NCI-H187 treated with DMSO at 0.1 percent for 48 hours (cell line): Measurements from ENCODE around the gene PPP2R2D.
"Not testable (repeated sequence)": the region's sequence is repeated elsewhere in the genome, so short reads cannot be mapped to it uniquely, and the experiment has no call there.

Experiments
- DNase-seq: peaks from one replicate; lab custom pipeline; 2025; lab: John Stamatoyannopoulos, UW

PPP2R2D gene

DNA sequence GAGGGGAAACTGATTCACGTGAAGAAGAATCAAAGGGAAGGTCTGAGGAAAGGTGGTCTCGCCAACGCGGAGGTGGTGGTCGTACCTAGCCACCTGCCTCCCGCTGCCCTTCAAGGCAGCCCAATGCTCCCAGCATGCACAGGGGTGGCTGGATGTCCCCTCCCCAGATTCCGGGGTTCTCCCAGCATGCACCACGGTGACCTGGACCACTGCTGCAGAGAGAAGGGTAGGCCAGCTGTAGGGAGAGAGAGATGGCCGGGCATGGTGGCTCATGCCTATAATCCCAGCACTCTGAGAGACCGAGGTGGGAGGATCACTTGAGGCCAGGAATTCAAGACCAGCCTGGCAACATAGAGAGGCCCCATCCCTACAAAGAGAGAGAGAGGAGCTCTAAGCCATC is 32.4 kb upstream of the PPP2R2D start:
- DNase-seq, result no peak

DNA sequence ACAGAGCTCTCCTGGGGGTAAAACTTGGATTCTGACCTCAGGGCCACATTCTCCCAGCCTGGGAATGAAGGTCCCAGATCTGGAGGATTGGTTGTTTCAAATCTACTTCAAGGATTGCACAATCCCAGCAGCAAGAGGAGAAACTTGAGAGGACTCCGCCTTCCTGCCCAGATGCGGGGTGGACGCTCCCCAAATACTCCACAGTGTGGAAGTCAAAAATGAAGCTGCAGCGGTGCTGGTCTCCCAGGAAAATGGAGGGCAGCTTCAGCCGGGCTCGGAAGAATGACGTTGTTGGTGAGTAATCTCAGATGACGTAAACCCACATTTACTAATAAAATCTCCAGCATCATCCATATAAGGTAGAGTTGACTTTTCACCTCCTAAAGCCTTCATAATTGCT is 31.5 kb upstream of the PPP2R2D start:
- no peak for DNase-seq

DNA sequence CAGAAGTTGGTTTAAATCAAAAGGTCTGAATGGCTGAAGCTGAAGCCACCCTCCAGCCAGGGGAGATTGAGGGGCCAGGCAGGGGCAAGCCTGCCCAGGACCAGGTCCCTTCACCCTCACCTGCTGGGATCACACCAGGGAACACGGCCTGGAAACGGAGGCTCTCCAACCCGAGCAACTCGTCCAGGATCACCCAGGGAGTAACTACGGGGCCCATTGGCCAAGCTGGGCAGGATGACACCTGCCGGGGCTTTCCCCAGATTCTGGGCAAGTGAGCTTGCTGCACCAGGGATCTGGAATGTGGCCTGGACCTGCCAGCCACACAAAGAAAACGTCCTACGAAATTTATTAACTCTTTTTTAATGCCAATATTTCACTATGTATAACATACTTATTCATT is 30.4 kb upstream of the PPP2R2D start:
- no peak for DNase-seq

DNA sequence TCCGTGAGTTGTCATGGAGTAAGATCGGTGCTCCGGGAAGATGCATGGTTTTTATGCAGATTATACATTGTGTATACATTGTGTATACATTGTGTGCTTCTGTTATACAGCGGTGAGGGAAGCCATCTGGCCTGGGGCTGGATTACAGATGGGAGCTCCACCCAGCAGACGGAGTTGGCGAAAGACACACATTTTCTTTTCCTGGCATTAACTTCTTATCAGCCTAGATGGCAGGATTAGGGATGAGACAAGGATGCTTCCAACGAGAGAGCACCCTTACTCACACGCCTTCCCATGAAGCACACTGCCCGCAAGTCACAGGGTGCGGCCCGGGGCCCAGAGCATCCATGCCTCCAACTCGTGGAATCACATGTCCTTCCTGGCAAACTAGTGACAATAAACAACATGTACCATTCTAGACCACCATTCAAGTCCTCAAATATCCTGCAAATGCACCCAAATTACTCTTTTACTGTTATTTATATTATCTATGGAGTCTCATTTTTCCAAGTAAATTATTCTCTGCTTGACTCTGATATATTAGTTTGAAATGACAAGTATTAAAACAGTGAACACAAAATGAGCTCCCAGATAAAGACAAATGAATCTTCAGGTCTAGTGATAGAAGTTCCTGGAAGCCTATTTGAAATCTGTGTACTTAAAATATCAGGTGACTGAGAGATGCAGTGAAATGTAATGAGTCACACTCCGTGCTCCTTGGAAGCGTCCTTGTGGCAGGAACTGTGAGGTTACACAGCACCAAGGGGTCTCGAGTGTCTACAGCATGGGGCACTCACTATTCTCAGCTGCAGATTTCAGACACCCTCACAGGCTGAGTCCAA is 29.8 kb upstream of the PPP2R2D start:
- no peak for DNase-seq

DNA sequence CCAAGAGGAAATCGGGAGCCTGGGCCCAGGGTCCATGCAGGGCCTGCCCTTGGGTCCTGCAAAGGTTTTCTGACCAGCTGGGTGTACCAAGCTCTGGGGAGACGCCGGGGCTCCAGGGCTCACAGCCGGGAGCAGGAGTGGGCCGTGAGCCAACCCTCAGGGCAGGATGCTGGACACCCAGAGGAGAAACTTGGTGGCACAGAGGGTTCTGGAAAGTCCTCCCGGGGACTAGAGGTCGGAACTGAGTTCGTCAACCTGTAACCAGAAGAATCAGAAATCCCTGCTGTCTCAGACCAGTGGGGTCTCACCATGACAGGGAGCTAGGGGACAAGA is 29.2 kb upstream of the PPP2R2D start:
- DNase-seq, result no peak

DNA sequence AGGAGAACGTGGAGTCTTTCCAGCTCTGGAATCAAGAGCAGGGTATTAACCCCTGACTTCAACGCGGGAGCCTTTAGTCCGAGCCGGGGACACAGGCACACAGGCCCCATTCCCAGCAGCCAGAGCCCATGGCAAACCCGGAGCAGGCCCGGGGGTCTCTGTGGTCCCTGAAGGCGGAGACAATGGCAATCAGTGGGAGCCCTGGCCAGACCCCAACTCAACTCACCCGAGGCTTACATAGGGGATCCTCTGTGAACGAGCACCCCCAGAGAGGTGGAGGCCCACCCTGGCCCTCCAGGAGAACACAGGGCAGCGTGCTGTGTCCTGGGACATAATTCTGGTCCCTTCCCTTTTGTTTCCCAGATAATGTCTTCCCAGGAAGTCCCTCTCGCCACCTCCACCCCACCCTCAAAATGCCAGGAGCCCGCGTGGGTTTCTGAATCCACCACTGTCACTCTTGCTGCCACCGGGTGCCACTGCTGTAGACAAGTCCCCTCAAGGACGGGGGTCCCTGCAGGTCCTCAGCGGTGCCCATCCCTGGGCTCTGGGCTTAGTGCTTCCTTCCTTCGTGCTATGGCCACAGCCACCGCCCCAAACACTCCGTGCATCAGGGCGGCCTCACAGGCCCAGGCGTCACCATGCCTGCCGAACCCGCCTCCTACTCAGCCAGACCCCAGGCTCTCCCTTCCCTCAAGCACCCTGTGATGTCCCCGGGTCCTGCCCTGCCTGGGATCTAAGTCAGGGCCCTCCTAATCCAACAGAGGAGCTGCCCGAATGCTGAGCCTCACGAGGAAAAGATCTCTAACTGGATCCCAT is 28.6 kb upstream of the PPP2R2D start:
- no peak for DNase-seq

DNA sequence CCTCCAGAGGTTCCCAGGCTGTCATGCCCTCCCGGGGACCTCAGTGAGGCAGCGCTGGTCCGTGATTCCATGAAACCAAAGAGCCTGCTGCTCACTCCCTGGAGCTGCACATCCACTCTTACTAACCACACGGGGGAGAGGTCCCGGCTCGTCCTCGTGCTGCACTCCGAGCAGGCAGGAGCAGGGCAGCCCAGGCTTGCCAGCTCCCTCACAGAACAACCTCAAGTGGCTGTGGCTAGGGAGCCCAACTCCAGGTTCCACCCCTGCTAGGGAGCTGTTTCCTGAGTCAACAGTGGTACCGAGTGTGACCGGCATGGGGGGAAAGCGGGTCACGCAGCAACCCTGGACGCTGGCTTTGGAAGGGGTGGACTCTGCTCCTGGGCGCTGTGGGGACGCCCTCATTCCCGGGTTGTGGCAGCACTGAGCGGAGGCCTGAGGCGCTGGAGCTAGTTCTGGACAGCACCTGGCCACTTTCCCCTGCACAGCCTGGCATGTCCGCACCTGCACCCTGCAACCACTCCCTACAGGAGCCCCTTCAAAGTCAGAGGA is 27.9 kb upstream of the PPP2R2D start:
- no peak for DNase-seq

DNA sequence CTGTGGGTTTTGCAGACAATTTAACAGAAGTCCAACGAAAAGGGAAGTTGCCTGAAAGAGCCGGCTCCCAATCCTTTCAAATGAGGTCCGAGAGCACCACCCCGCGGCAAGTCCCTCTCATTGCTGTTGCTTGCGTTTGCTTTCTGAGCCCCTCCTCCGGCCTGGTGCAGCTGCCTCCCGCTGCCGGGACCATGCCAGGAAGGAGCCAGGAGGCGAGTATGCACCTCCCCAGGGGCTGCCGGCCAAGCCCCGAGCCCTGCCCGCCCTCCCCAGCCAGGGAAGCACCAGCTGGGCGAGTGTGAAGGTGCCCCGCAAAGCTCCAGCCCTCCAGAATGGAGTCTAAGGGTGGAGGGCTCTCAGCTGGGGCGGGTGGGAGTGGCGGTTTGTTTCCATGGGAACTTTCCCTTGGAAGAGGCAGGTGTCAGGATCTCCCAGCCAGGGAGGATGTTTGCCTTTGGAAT is 25.8 kb upstream of the PPP2R2D start:
- peak; percentile 43 for DNase-seq

DNA sequence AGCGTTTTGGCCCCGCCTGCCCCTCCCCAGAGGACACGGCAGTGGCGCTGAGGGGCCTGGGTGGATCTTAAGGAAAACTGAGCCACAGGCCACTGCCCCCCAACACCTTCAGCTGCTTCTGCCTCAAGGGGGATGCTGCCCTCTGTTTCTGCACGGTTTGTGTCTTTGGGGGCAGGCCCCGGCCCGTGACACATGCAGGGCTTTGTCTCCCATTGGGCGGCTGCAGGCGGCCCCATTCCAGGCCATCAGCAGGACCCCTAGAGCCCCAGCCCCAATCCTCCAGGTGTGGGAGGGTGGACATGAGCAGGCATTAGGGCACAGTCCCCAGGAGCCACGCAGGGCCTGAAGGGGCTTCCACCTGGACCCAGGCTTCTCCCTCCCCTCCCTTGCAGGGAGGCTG is 25.3 kb upstream of the PPP2R2D start:
- no peak for DNase-seq

DNA sequence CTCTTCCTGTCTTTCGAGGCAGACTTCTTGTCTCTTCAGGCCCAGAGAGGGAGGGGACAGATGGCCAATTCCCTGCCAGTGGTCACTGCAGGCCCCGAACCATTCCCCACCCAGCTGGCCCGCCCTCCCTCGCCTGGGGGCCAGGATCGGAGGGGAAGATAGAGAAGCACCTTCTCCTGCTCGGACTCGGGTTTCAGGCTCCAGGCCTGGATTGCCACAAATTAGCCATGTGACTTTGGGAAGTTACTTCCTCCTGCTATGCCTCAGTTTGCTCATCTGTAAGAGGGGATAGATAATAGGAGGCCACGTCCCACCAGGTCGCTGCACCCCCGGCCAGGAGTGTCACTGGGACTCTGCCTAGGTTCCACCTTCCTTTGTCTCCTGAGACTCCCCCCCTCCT is 24.8 kb upstream of the PPP2R2D start:
- DNase-seq, result no peak

DNA sequence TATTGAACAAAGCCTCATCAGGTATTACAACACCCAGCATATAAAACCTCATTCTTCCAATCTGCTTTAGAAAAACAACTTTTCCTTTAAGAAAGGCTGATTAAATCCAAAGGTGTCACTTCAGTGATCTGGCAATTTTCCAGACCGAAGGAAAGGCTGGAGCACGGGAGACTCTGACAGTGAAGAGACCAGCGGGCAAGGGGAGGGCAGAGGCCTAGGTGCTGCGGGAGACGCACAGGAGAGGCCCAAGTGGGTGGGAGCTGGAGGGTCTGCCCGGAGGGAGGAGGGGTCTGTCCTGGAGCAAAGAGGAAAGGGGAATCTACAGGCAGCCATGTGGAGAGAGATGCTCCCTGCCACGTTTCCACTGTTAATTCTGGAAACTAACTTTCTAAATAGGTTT is 24.3 kb upstream of the PPP2R2D start:
- no peak for DNase-seq

DNA sequence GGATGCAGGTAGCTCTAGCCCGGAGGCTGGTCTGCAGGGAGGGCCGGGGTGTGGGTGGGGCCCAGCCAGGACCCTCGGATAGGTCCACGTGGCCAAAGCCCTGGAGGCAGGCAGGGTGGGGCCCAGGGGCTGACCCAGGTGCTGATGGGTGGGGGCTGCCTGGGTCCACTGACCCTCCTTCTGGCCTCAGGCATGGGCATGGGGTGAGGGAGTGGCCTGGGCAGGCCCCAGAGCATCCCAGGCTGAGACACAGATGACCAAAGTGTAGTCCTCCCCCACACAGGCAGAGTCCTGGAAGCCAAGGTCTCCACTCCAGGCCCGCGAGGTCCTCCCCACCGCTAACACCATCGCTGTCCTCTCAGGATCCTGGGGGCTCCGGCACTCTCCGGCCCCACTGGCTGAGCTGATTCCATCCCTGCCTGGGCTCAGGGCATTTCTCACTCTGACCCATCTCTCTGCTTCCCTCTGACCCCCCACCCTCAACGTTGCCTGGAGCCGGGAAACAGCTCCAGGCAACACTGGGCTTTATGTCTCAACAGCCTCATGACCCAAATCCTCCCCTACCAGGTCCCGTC is 20.7 kb upstream of the PPP2R2D start:
- no peak for DNase-seq

DNA sequence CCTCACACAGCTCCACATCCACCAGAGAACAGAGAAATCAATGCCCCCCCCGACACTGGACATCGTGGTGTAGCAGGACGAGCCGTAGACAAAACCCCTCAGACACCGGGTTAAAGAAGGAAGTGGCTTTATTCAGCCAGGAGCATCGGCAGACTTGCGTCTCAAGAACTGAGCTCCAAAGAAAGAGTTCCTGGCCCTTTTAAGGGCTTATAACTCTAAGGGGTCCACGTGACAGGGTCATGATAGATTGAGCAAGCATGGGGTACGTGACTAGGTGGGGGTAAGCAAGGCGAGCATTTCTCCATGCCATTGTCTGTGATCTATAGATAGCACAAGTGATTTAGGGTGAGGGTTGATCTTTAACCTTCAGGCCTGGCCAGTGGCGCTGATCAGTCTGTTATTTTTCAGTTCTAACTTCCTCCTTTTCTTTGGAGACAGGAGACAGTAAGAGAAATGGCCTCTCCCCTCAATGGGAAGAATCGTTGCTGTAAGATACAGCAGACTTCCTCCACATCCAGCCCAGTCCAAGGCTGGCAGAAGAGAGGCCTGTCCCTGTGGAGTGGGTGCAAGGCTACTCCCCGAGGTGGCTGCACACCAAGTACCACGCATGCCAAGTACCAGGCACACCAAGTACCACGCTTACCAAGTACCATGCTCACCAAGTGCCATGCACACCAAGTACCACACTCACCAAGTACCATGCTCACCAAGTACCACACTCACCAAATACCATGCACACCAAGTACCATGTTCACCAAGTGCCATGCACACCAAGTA is 19.5 kb upstream of the PPP2R2D start:
- DNase-seq, result no peak

DNA sequence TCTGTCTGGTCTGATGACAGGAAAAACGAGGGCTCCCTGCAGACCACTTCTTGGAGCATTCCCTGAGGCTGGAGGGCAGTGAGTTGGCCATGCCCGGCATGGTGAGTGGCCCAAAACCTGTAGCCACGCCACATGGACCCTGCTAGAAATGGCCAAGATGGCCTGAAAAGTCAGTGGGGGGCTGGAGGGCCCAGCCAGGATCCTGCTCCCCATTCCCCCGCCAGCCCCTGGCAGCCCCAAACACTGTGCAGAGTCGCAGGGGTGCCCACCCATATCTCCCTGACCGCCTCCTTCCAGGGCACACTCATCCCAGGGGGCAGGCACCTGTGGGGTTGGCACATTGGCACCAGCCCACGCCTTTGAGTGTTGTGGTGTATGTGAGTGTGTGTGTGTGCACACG is 18.7 kb upstream of the PPP2R2D start:
- DNase-seq, result no peak

DNA sequence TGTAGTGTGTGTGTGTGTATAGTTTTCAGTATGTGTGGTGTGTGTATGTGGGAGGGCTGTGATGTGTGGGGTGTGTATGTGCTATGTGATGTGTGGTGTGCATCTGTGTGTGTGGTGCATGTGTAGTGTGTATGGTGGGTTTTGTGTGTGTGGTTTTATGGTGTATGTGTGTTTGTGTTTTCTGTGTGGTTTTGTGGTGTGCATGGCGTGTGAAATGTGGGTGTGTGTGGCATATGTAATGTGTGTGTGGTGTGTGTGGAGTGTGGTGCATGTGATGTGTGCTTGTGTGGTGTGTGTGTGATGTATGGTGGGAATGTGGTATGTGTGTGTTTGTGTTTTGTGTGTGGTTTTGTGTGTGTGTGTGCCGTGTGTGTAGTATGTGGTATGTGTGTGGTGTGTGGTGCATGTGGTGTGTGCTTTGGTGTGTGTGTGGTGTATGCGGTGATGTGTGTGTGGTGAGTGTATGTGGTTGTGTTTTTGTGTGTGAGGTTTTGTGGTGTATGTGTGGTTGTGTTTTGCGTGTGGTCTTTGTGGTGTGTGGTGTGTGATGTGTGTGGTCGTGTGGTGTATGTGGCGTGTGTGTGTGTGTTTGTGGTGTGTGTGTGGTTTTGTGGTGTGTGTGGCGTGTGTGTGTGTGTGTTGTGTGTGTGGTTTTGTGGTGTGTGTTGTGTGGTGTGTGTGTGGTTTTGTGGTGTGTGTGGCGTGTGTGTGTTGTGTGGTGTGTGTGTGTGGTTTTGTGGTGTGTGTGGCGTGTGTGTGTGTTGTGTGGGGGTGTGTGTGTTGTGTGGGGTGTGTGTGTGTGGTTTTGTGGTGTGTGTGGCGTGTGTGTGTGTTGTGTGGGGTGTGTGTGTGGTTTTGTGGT is 18.0 kb upstream of the PPP2R2D start:
- DNase-seq, result no peak

DNA sequence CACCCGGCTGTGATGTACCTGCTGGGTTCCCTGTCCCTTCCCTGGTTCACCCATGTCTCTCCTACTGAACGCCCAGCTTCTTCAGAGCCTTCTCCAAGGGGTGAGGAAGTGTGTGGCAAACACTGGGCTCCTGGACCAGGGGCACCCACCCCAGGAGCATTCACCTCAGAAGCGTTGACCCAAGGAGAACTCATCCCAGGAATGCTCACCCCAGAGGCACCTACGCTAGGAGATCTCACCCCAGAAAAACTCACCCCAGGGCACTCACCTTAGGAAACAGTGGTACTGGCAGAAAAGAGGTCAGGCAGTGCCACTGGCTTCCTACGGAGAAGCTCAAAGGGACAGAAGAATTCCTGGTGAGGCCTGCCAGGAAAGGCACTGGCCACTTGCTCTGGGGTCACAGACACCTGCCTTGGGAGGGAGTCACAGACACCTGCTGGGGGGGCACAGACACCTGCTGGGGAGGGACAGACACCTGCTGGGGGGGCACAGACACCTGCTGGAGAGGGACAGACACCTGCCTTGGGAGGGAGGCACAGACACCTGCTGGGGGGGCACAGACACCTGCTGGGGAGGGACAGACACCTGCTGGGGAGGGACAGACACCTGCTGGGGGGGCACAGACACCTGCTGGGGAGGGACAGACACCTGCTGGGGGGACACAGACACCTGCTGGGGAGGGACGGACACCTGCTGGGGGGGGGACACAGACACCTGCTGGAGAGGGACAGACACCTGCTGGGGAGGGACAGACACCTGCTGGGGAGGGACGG is 17.0 kb upstream of the PPP2R2D start:
- DNase-seq, result not testable (repeated sequence)

DNA sequence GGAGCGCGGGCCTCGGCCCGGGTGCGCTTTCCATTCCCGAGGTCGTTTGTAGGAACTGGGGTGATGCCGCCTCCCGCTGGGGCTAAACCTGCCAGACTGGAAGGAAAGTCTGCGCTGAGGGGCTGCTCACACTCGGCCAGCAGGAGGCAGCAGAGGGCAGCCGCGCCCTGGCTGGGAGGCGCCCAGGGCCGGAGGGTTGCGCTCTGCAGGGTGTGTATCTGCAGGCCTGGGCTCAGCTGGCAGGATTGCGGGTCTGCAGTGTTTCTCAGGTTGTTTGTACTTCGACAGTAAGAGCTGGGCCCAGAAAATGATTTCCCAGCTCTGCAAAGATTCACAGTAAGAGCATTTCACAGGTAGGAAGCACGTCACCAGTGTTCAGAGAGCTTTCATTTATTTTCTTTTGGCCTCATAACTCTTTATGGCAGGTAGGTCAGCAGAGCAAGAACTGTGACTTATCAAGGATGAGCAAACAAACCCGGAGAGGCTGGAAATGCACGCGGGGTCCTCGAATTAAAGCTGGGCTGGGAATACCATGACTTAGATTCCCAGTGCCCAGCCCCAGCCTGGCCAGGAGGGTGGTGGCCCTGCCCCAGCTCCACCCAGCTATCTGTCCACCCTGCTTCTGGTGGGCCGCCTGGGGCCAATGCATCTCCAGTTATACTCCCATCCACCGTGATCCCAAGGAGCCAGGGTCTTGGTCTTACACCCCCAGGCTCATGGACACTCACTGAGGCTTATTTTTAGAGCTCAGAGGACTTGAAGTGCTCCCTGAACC is 15.2 kb upstream of the PPP2R2D start:
- DNase-seq, result no peak

DNA sequence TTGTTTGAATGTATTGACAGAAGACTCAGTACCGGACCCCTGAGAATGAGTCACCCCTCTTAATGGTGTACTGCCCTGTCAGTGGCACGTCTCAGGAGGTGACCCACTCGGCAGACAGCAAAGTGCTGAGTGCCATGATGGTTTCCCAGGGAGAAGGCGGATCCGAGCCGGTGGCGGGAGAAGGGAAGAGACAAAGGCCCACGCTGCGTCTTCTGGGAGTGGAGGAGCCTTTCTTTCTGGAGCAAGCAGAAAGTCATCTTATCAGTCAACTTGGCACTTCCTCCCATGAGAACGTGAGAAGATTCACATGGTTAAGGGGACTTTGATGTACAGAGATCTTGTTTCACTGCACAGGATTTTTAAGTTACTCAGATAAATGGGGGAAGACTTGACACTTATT is 14.6 kb upstream of the PPP2R2D start:
- DNase-seq, result no peak

DNA sequence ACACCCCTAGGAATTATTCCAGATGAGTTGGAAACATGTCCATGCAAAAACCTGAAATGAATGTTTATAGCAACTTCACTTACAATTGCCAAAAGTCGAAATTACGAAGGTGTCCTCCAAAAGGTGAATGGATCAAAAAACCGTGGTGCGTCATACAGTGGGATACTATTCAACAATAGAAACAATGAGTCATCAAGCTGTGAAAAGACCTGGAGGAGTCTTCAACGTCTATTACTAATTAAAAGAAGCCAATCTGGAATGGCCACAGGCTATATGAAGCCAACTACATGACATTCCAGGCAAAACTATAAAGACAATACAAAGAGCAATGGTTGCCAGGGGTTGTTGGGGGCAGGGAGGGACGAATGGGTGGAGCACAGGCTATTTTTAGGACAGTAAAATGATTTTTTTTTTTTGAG is 12.6 kb upstream of the PPP2R2D start:
- DNase-seq, result no peak
